ENCODE measurements around the gene CCDC74B. TPM values are rescaled to one million over a fixed set of nuclear protein-coding genes. Genes with fewer than 3 reads are reported as not detected.
A peak's percentile ranks its signal among the peaks of the same experiment; 100 is the strongest.
"Not testable (repeated sequence)": the region's sequence is repeated elsewhere in the genome, so short reads cannot be mapped to it uniquely, and the experiment has no call there.

CCDC74B gene
- total and polyA plus RNA-seq, 3 experiments from 2014 or later = 0.59 to 0.85 (median 0.84) TPM

- H3K4me3 ChIP-seq (ENCODE audit: low read length); H3K36me3 Mint-ChIP-seq; H3K27me3 ChIP-seq (ENCODE audit: insufficient read depth, low read length, poor library complexity, severe bottlenecking); POLR2A ChIA-PET; H3K27me3 Mint-ChIP-seq; H3K4me3 Mint-ChIP-seq; H3K27ac Mint-ChIP-seq; H3K4me1 ChIP-seq (ENCODE audit: insufficient read depth, low read length); H3K4me1 Mint-ChIP-seq; DNase-seq; H3K36me3 ChIP-seq (ENCODE audit: insufficient read depth, low read length); H3K9me3 ChIP-seq (ENCODE audit: low read length); H3K27ac ChIP-seq (ENCODE audit: low read depth, low read length); CTCF ChIA-PET; H3K9me3 Mint-ChIP-seq: not testable (repeated sequence)
Measured at GRCh38 chr2:130120924-130121323, 24.0 kb downstream of the CCDC74B start.

GRCh38 chr2:130102597-130103363 lies 42.1 kb downstream of the CCDC74B start:
- H3K4me3 ChIP-seq (ENCODE audit: low read length); H3K9me3 Mint-ChIP-seq; H3K4me1 ChIP-seq (ENCODE audit: insufficient read depth, low read length); CTCF ChIA-PET; H3K27me3 Mint-ChIP-seq; H3K27me3 ChIP-seq (ENCODE audit: insufficient read depth, low read length, poor library complexity, severe bottlenecking); H3K4me1 Mint-ChIP-seq; H3K36me3 Mint-ChIP-seq; POLR2A ChIA-PET; H3K9me3 ChIP-seq (ENCODE audit: low read length); H3K36me3 ChIP-seq (ENCODE audit: insufficient read depth, low read length); H3K4me3 Mint-ChIP-seq; DNase-seq; H3K27ac ChIP-seq (ENCODE audit: low read depth, low read length): not testable (repeated sequence)
- H3K27ac Mint-ChIP-seq = peak overlapping the region in 1 of 8 donors; percentile 15

Other genes with a start within 250 kb of the CCDC74B start
- under 1 TPM in 1 of 2 experiments, not detected in 1; 0.09 TPM for gene RAB6C, start 165.4 kb downstream of the CCDC74B start, total RNA-seq
- not detected for gene RAB6C, start 165.4 kb downstream of the CCDC74B start, polyA plus RNA-seq
- gene POTEF, start 15.9 kb downstream of the CCDC74B start, total RNA-seq = not detected
- gene POTEF, start 15.9 kb downstream of the CCDC74B start, polyA plus RNA-seq = 0.05 TPM
- 100 to 1,000 TPM; 111 to 113 TPM for gene SMPD4, start 36.5 kb upstream of the CCDC74B start, total RNA-seq
- gene SMPD4, start 36.5 kb upstream of the CCDC74B start, polyA plus RNA-seq = 43.2 TPM
- 100 to 1,000 TPM; 303 to 318 TPM for gene MZT2B, start 37.1 kb upstream of the CCDC74B start, total RNA-seq
- 179 TPM for gene MZT2B, start 37.1 kb upstream of the CCDC74B start, polyA plus RNA-seq
- not detected for gene TUBA3E, start 53.3 kb upstream of the CCDC74B start, total RNA-seq
- gene TUBA3E, start 53.3 kb upstream of the CCDC74B start, polyA plus RNA-seq = not detected
- gene IMP4, start 197.8 kb upstream of the CCDC74B start, total RNA-seq = 100 to 1,000 TPM; 227 to 239 TPM
- 86.8 TPM for gene IMP4, start 197.8 kb upstream of the CCDC74B start, polyA plus RNA-seq
- 10 to 100 TPM; 55.1 to 60.0 TPM for gene PTPN18, start 210.9 kb upstream of the CCDC74B start, total RNA-seq
- gene PTPN18, start 210.9 kb upstream of the CCDC74B start, polyA plus RNA-seq = 77.7 TPM

All from CD8-positive, alpha-beta memory T cell (primary cell).